ENCODE data around the gene DDX52.

GRCh38 chr17:37570527-37571093 is 72.6 kb downstream of the DDX52 start:
- no peak for TF ChIP-seq POLR2A (IDR thresholded peaks at IDR 0.05; ENCODE audit: low read depth)
- TF ChIP-seq, protein P1, sequence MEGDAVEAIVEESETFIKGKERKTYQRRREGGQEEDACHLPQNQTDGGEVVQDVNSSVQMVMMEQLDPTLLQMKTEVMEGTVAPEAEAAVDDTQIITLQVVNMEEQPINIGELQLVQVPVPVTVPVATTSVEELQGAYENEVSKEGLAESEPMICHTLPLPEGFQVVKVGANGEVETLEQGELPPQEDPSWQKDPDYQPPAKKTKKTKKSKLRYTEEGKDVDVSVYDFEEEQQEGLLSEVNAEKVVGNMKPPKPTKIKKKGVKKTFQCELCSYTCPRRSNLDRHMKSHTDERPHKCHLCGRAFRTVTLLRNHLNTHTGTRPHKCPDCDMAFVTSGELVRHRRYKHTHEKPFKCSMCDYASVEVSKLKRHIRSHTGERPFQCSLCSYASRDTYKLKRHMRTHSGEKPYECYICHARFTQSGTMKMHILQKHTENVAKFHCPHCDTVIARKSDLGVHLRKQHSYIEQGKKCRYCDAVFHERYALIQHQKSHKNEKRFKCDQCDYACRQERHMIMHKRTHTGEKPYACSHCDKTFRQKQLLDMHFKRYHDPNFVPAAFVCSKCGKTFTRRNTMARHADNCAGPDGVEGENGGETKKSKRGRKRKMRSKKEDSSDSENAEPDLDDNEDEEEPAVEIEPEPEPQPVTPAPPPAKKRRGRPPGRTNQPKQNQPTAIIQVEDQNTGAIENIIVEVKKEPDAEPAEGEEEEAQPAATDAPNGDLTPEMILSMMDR (IDR thresholded peaks at IDR 0.05), result peak in 2 of 3 experiments; percentile 17 to 39
- no peak for TF ChIP-seq EP300 (IDR thresholded peaks at IDR 0.05)
- TF ChIP-seq POLR2AphosphoS5 (IDR thresholded peaks at IDR 0.05), result no peak

Data from esophagus muscularis mucosa (tissue), 4 donors.